ENCODE results near the gene GMIP.

GRCh38 chr19:19581391-19581790 lies 62.1 kb downstream of the GMIP start:
- TF ChIP-seq CTCF (IDR thresholded peaks at IDR 0.05; ENCODE audit: insufficient read depth, low read depth, low read length) (no peak), EZH2 (IDR thresholded peaks at IDR 0.05; ENCODE audit: insufficient read depth, low read length) (no peak)

Measured in astrocyte (in vitro differentiated cells and primary cell).